Natural killer cell (primary cell): ENCODE results near the gene TIMP4. TPM values are rescaled to one million over a fixed set of nuclear protein-coding genes. Genes with fewer than 3 reads are reported as not detected.
A peak's percentile ranks its signal among the peaks of the same experiment; 100 is the strongest.

Experiments used
- ATAC-seq, 3 donors: fragments of 150-1000 bp in 2 of 3; fragments of 200-7000 bp in 1 of 3; cut with Tn5 transposase; 1 replicate in 1 of 3; 2 replicates in 2 of 3; pipeline ENCODE4 v1.10.0; 2021; ENCODE audit warnings: mild to moderate bottlenecking in 2 of 3, moderate library complexity in 2 of 3
- DNase-seq, 2 donors: peaks; one replicate each; pipeline versions ENCODE4 v3.0.0 to v3.0.0-alpha.2; 2013 to 2021; ENCODE audit warnings: mixed read lengths in 1 of 2
- H3K27ac ChIP-seq: one replicate; pipeline ENCODE4 v1.5.1; 2013; ENCODE audit warnings: mild to moderate bottlenecking, low read length
- H3K27me3 ChIP-seq: one replicate; pipeline ENCODE4 v1.6.1; 2013; ENCODE audit warnings: low read length; ENCODE audit not compliant: control insufficient read depth, insufficient read depth
- H3K36me3 ChIP-seq: one replicate; pipeline ENCODE4 v1.6.1; 2013; ENCODE audit warnings: low read length; ENCODE audit not compliant: control insufficient read depth, insufficient read depth
- H3K4me1 ChIP-seq: one replicate; pipeline ENCODE4 v1.6.1; 2013; ENCODE audit warnings: low read length; ENCODE audit not compliant: control insufficient read depth, insufficient read depth
- H3K4me3 ChIP-seq: one replicate; pipeline ENCODE4 v1.5.1; 2013; ENCODE audit warnings: low read length
- H3K9me3 ChIP-seq: one replicate; pipeline ENCODE4 v1.6.1; 2013; ENCODE audit warnings: low read length; ENCODE audit not compliant: control insufficient read depth, insufficient read depth
- H3K27ac Mint-ChIP-seq, 2 donors: one replicate each; pipeline ENCODE4 v1.8.0; 2022; ENCODE audit warnings: mild to moderate bottlenecking in 2 of 2, mixed read lengths in 2 of 2, moderate library complexity in 1 of 2
- H3K27me3 Mint-ChIP-seq, 2 donors: one replicate each; pipeline ENCODE4 v1.8.0; 2022; ENCODE audit warnings: low read depth in 2 of 2, mixed read lengths in 2 of 2
- H3K36me3 Mint-ChIP-seq: one replicate; pipeline ENCODE4 v1.8.0; 2022; ENCODE audit warnings: mixed read lengths
- H3K4me1 Mint-ChIP-seq, 2 donors: one replicate each; pipeline ENCODE4 v1.8.0; 2022; ENCODE audit warnings: mixed read lengths in 2 of 2
- H3K4me3 Mint-ChIP-seq: one replicate; pipeline ENCODE4 v1.8.0; 2022; ENCODE audit warnings: mild to moderate bottlenecking, moderate library complexity, mixed read lengths
- H3K9me3 Mint-ChIP-seq, 2 donors: one replicate each; pipeline ENCODE4 v1.8.0; 2022; ENCODE audit warnings: mixed read lengths in 2 of 2
- CTCF ChIP-seq: fragments of 200-600 bp; IDR thresholded peaks from one replicate; pipeline ENCODE4 v1.8.0; 2022; ENCODE audit warnings: antibody characterized with exemption
- WGBS: methylation state at CpG from one replicate; pipeline ENCODE4 v1.1.7; 2013; ENCODE audit warnings: missing lambda C conversion rate; ENCODE audit not compliant: insufficient coverage; 5-methylcytosine and 5-hydroxymethylcytosine counted together
- intact Hi-C: fragments of 100-400 bp; cut with micrococcal nuclease; formaldehyde crosslinking; loops from one replicate; pipeline ENCODE4 v1.14.2; 2022
- total RNA-seq, 4 donors: library from RNA; stranded (reverse); fragments of 120-200 nt in 1 of 4; gene quantifications; one replicate each; pipeline versions ENCODE4 v1.2.3 to v1.2.4, GENCODE V29; 2013 to 2022

The TIMP4 gene
- total RNA-seq, 3 donors from 2014 or later (not counting 1 experiment from before 2014, with no cell fraction given): not detected

- Mint-ChIP-seq H3K4me3 (no peak overlapping the region), H3K4me1 (no peaks in the 10 kb centered on the region), H3K36me3 (no peaks in the 10 kb centered on the region), H3K9me3 (no peaks in the 10 kb centered on the region), H3K27me3 (peaks cover 4 to 21% of the 10 kb centered on the region in 2 donors), H3K27ac (no peak overlapping the region)
- WGBS: 70% methylated on average over 3 of the region's 3 CpGs
- Histone ChIP-seq H3K4me3 (no peak overlapping the region), H3K36me3 (no peaks in the 10 kb centered on the region), H3K4me1 (no peaks in the 10 kb centered on the region), H3K9me3 (no peaks in the 10 kb centered on the region), H3K27me3 (no peaks in the 10 kb centered on the region), H3K27ac (no peak overlapping the region)
- no peak for TF ChIP-seq CTCF
- intact Hi-C loops: no loop called here
- no peak for ATAC-seq
- no peak for DNase-seq
These were observed 36.0 kb upstream of the TIMP4 start for GRCh38 chr3:12194669-12195161.

- Histone ChIP-seq H3K36me3 (no peaks in the 10 kb centered on the region), H3K4me3 (no peak overlapping the region), H3K4me1 (no peaks in the 10 kb centered on the region), H3K27me3 (no peaks in the 10 kb centered on the region), H3K9me3 (no peaks in the 10 kb centered on the region), H3K27ac (no peak overlapping the region)
- 52% methylated on average over 3 of the region's 3 CpGs for WGBS
- no peak overlapping the region for H3K27ac Mint-ChIP-seq
- H3K9me3 Mint-ChIP-seq: no peaks in the 10 kb centered on the region
- intact Hi-C loops: no loop called here
- H3K4me3 Mint-ChIP-seq: no peak overlapping the region
- peaks cover 4 to 21% of the 10 kb centered on the region in 2 donors for H3K27me3 Mint-ChIP-seq
- ATAC-seq (peak in 1 of 3 donors; percentile 41), DNase-seq (no peak)
- no peaks in the 10 kb centered on the region for H3K36me3 Mint-ChIP-seq
- no peaks in the 10 kb centered on the region for H3K4me1 Mint-ChIP-seq
- TF ChIP-seq CTCF: no peak
These were observed 35.5 kb upstream of the TIMP4 start for GRCh38 chr3:12194209-12194608.

GRCh38 chr3:12193485-12194165 is 34.9 kb upstream of the TIMP4 start:
- DNase-seq: no peak
- no peaks in the 10 kb centered on the region for H3K27me3 ChIP-seq
- H3K9me3 ChIP-seq: no peaks in the 10 kb centered on the region
- no peak overlapping the region for H3K4me3 ChIP-seq
- no peaks in the 10 kb centered on the region for H3K4me1 Mint-ChIP-seq
- H3K36me3 Mint-ChIP-seq: no peaks in the 10 kb centered on the region
- no peak for TF ChIP-seq CTCF
- H3K36me3 ChIP-seq: no peaks in the 10 kb centered on the region
- no peak overlapping the region for H3K27ac Mint-ChIP-seq
- no CpG with 5 or more reads among the region's 1 CpG for WGBS
- no peaks in the 10 kb centered on the region for H3K9me3 Mint-ChIP-seq
- H3K27me3 Mint-ChIP-seq: peaks cover 4 to 21% of the 10 kb centered on the region in 2 donors
- H3K27ac ChIP-seq: no peak overlapping the region
- intact Hi-C loops: no loop called here
- no peak overlapping the region for H3K4me3 Mint-ChIP-seq
- peaks cover 4% of the 10 kb centered on the region for H3K4me1 ChIP-seq
- ATAC-seq: peak in 2 of 3 donors; percentile 44 to 67
